K562 (cell line): ENCODE results near the gene TLCD1. TPM values are rescaled to one million over a fixed set of nuclear protein-coding genes. Genes with fewer than 3 reads are reported as not detected.

ENCODE experiments used
- CBFA2T2 ChIP-seq: fragments of 450-650 bp; conservative IDR thresholded peaks from 2 replicates; pipeline ENCODE4 v1.6.1; 2017; ENCODE audit warnings: mild to moderate bottlenecking
- CBX1 ChIP-seq: sonication (generic); IDR thresholded peaks from 2 replicates; pipeline ENCODE4 v1.6.1; 2016; ENCODE audit warnings: antibody characterized with exemption, low read depth, mild to moderate bottlenecking
- CREBBP ChIP-seq: IDR thresholded peaks from one replicate; pipeline ENCODE4 v1.6.1; 2012; ENCODE audit warnings: low read depth, mild to moderate bottlenecking, control low read depth, inconsistent platforms, low read length
- EZH2 ChIP-seq: IDR thresholded peaks from 2 replicates; pipeline ENCODE4 v1.6.1; 2012; ENCODE audit warnings: low read depth, mild to moderate bottlenecking, inconsistent platforms, low read length, borderline replicate concordance
- LEF1 ChIP-seq: fragments of 450-650 bp; IDR thresholded peaks from 2 replicates; pipeline ENCODE4 v1.6.1; 2016; ENCODE audit warnings: mild to moderate bottlenecking
- MTA1 ChIP-seq: fragments of 450-650 bp; IDR thresholded peaks from 2 replicates; pipeline ENCODE4 v1.6.1; 2017; ENCODE audit warnings: borderline replicate concordance
- NCOA2 ChIP-seq, 2 experiments: fragments of 450-650 bp; IDR thresholded peaks; 2 replicates each; pipeline ENCODE4 v1.6.1; 2018; ENCODE audit warnings: mild to moderate bottlenecking in 2 of 2, moderate library complexity in 1 of 2; ENCODE audit not compliant: partially characterized antibody in 2 of 2
- NFE2L1 ChIP-seq: fragments of 450-650 bp; IDR thresholded peaks from 2 replicates; pipeline ENCODE4 v1.6.1; 2016; ENCODE audit warnings: missing genetic modification characterization, low read depth, mild to moderate bottlenecking, missing compliant biosample characterization, moderate library complexity, borderline replicate concordance
- PHB2 ChIP-seq: fragments of 450-650 bp; IDR thresholded peaks from 2 replicates; pipeline ENCODE4 v1.6.1; 2017; ENCODE audit warnings: low read depth
- PHTF2 ChIP-seq: fragments of 250-450 bp; sonication (Bioruptor Pico); IDR thresholded peaks from 2 replicates; pipeline ENCODE4 v1.5.0; 2021; ENCODE audit warnings: mild to moderate bottlenecking
- PTRF ChIP-seq: fragments of 450-650 bp; IDR thresholded peaks from 2 replicates; pipeline ENCODE4 v1.6.1; 2016; ENCODE audit warnings: mild to moderate bottlenecking, missing genetic modification characterization, missing compliant biosample characterization
- SREBF1 ChIP-seq: fragments of 150-350 bp; IDR thresholded peaks from 2 replicates; pipeline ENCODE4 v1.6.1; 2014; ENCODE audit warnings: antibody characterized with exemption, low read depth, low read length, borderline replicate concordance
- ZFP30 ChIP-seq: fragments of 250-450 bp; sonication (Bioruptor Pico); IDR thresholded peaks from 2 replicates; pipeline ENCODE4 v1.8.0; 2022; ENCODE audit warnings: moderate library complexity, mild to moderate bottlenecking, inconsistent platforms, borderline replicate concordance
- ZNF217 ChIP-seq: sonication (generic); formaldehyde crosslinking; IDR thresholded peaks from 2 replicates; pipeline ENCODE4 v1.8.0; 2022; ENCODE audit warnings: mild to moderate bottlenecking, missing genetic modification reagents
- ZNF75A ChIP-seq: fragments of 450-650 bp; formaldehyde crosslinking; IDR thresholded peaks from 2 replicates; pipeline ENCODE4 v1.4.0; 2020; ENCODE audit warnings: mild to moderate bottlenecking
- polyA plus RNA-seq, 8 experiments: library from polyadenylated mRNA; depleted of rRNA in 4 of 8; stranded (reverse) in 5 of 8; unstranded in 3 of 8; fragments of >200 nt; fragmentation: Nextera tagmentation in 2 of 8; fragmentation: Illumina TruSeq in 1 of 8; extraction: Ambion mirVana in 2 of 8; extraction: Trizol in 1 of 8; gene quantifications; 2 replicates each; pipeline versions ENCODE4 v1.2.1 to v1.2.3, GENCODE V29; 2011 to 2014; ENCODE audit warnings: inconsistent platforms in 1 of 8, missing spikeins in 1 of 8
- total RNA-seq, 7 experiments: library from RNA; depleted of rRNA in 6 of 7; stranded (reverse); fragments of >200 nt in 6 of 7; fragmentation: Illumina TruSeq in 2 of 7; extraction: Trizol in 2 of 7; gene quantifications; 2 replicates each; pipeline versions ENCODE4 v1.2.1 to v1.2.3, GENCODE V29; 2011 to 2021; ENCODE audit warnings: low replicate concordance in 1 of 7
- TF ChIP-seq, protein P1 (sequence below): fragments of 250-450 bp; sonication (Bioruptor Pico); IDR thresholded peaks from 2 replicates; pipeline ENCODE4 v1.5.0; 2021
- TF ChIP-seq, protein P2 (sequence below): sonication (generic); formaldehyde crosslinking; IDR thresholded peaks from 2 replicates; pipeline ENCODE4 v1.8.0; 2022; ENCODE audit warnings: mild to moderate bottlenecking, missing genetic modification reagents
- TF ChIP-seq, protein P3 (sequence below): fragments of 250-450 bp; sonication (Bioruptor Pico); IDR thresholded peaks from 2 replicates; pipeline ENCODE4 v1.5.0; 2020; ENCODE audit warnings: mild to moderate bottlenecking
- TF ChIP-seq, protein P4 (sequence below): fragments of 450-650 bp; IDR thresholded peaks from 2 replicates; pipeline ENCODE4 v1.6.1; 2016; ENCODE audit warnings: borderline replicate concordance

The TLCD1 gene
- total and polyA plus RNA-seq, 9 of the 15 experiments (the other 6 are each of a cell fraction or from before 2014, with no cell fraction given), result 6.8 to 37.7 (median 21.7) TPM

DNA sequence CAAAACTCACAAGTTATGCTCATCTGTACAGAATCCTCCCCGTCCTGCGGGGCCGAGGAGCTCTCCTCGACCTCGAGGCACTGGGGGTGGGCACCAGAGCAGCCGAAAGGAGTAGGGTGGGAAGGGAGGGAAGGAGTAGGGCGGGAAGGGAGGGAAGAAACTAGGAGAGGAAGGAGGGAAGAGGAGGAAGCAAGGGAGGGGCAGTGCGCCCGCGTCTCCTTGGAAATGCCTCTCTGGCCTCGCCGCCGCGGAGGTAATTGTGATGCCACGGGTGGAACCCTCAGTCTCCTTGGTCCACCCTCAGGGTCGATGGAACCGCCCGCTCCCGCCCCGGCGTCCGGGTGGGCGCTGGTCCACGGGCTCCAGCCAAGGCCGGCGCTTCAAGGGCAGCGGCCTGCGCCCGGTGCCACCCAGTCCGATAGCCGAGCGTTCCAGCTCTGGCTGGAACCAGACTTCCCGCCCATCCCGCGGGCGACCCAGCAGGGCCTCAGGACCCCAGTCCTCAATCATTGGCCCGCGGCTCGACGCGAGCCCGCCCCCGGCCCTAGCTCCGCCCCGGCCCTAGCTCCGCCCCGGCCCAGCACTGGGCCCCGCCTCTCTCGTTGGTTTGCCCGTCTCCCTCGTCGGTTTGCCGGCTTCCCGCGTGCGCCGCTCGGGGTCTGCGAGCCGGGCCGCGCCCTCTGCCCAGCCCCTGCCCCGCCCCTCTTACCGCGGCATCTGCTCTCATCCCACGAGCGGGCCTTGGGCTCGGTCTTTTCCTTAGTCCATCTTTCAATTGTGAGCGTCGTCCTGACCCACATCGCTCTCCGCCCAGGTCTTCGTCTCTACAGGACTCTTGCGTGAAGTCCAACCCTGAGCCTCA, 14.9 kb downstream of the TLCD1 start (continued):
- TF ChIP-seq MTA1 (no peak), NFE2L1 (tag) (no peak), PHB2 (no peak), NCOA2 (IDR thresholded peaks at IDR 0.05; ENCODE audit: partially characterized antibody in 2 of 2) (no peak), ZFP30 (CRISPR knock-in tag) (no peak), CBX1 (0 out of 2 replicates have a peak, but pooled peaks have one; percentile 53), LEF1 (no peak), CBFA2T2 (no peak), EZH2 (no peak), ZNF75A (no peak), PHTF2 (CRISPR knock-in tag) (no peak), CREBBP (no peak), ZNF217 (CRISPR knock-in tag) (no peak), SREBF1 (no peak), PTRF (no peak)
- TF ChIP-seq, protein P1, sequence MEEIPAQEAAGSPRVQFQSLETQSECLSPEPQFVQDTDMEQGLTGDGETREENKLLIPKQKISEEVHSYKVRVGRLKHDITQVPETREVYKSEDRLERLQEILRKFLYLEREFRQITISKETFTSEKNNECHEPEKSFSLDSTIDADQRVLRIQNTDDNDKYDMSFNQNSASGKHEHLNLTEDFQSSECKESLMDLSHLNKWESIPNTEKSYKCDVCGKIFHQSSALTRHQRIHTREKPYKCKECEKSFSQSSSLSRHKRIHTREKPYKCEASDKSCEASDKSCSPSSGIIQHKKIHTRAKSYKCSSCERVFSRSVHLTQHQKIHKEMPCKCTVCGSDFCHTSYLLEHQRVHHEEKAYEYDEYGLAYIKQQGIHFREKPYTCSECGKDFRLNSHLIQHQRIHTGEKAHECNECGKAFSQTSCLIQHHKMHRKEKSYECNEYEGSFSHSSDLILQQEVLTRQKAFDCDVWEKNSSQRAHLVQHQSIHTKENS (CRISPR knock-in tag), result no peak
- TF ChIP-seq, protein P2, sequence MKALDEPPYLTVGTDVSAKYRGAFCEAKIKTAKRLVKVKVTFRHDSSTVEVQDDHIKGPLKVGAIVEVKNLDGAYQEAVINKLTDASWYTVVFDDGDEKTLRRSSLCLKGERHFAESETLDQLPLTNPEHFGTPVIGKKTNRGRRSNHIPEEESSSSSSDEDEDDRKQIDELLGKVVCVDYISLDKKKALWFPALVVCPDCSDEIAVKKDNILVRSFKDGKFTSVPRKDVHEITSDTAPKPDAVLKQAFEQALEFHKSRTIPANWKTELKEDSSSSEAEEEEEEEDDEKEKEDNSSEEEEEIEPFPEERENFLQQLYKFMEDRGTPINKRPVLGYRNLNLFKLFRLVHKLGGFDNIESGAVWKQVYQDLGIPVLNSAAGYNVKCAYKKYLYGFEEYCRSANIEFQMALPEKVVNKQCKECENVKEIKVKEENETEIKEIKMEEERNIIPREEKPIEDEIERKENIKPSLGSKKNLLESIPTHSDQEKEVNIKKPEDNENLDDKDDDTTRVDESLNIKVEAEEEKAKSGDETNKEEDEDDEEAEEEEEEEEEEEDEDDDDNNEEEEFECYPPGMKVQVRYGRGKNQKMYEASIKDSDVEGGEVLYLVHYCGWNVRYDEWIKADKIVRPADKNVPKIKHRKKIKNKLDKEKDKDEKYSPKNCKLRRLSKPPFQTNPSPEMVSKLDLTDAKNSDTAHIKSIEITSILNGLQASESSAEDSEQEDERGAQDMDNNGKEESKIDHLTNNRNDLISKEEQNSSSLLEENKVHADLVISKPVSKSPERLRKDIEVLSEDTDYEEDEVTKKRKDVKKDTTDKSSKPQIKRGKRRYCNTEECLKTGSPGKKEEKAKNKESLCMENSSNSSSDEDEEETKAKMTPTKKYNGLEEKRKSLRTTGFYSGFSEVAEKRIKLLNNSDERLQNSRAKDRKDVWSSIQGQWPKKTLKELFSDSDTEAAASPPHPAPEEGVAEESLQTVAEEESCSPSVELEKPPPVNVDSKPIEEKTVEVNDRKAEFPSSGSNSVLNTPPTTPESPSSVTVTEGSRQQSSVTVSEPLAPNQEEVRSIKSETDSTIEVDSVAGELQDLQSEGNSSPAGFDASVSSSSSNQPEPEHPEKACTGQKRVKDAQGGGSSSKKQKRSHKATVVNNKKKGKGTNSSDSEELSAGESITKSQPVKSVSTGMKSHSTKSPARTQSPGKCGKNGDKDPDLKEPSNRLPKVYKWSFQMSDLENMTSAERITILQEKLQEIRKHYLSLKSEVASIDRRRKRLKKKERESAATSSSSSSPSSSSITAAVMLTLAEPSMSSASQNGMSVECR (CRISPR knock-in tag), result peak; percentile 85
- TF ChIP-seq, protein P3, sequence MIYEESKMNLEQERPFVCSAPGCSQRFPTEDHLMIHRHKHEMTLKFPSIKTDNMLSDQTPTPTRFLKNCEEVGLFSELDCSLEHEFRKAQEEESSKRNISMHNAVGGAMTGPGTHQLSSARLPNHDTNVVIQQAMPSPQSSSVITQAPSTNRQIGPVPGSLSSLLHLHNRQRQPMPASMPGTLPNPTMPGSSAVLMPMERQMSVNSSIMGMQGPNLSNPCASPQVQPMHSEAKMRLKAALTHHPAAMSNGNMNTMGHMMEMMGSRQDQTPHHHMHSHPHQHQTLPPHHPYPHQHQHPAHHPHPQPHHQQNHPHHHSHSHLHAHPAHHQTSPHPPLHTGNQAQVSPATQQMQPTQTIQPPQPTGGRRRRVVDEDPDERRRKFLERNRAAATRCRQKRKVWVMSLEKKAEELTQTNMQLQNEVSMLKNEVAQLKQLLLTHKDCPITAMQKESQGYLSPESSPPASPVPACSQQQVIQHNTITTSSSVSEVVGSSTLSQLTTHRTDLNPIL, result no peak
- TF ChIP-seq, protein P4, sequence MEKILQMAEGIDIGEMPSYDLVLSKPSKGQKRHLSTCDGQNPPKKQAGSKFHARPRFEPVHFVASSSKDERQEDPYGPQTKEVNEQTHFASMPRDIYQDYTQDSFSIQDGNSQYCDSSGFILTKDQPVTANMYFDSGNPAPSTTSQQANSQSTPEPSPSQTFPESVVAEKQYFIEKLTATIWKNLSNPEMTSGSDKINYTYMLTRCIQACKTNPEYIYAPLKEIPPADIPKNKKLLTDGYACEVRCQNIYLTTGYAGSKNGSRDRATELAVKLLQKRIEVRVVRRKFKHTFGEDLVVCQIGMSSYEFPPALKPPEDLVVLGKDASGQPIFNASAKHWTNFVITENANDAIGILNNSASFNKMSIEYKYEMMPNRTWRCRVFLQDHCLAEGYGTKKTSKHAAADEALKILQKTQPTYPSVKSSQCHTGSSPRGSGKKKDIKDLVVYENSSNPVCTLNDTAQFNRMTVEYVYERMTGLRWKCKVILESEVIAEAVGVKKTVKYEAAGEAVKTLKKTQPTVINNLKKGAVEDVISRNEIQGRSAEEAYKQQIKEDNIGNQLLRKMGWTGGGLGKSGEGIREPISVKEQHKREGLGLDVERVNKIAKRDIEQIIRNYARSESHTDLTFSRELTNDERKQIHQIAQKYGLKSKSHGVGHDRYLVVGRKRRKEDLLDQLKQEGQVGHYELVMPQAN, result peak; percentile 79
